Glutamatergic neuron (in vitro differentiated cells): ENCODE measurements around the gene RRBP1. TPM values are rescaled to one million over a fixed set of nuclear protein-coding genes. Genes with fewer than 3 reads are reported as not detected.

Experiments used
- DNase-seq: peaks from one replicate; pipeline ENCODE4 v3.0.0; 2022
- H3K27ac Mint-ChIP-seq: one replicate; pipeline ENCODE4 v1.8.0; 2020; ENCODE audit warnings: mild to moderate bottlenecking, mixed read lengths, inconsistent platforms; ENCODE audit not compliant: unreplicated experiment
- H3K27me3 Mint-ChIP-seq: one replicate; pipeline ENCODE4 v1.8.0; 2020; ENCODE audit warnings: mild to moderate bottlenecking, moderate library complexity, mixed read lengths, inconsistent platforms; ENCODE audit not compliant: unreplicated experiment
- H3K36me3 Mint-ChIP-seq: one replicate; pipeline ENCODE4 v1.8.0; 2020; ENCODE audit warnings: mild to moderate bottlenecking, mixed read lengths, inconsistent platforms; ENCODE audit not compliant: unreplicated experiment
- H3K4me1 Mint-ChIP-seq: one replicate; pipeline ENCODE4 v1.8.0; 2020; ENCODE audit warnings: mild to moderate bottlenecking, low read depth, mixed read lengths, inconsistent platforms; ENCODE audit not compliant: unreplicated experiment
- H3K4me3 Mint-ChIP-seq: one replicate; pipeline ENCODE4 v1.8.0; 2020; ENCODE audit warnings: mild to moderate bottlenecking, mixed read lengths, inconsistent platforms; ENCODE audit not compliant: unreplicated experiment
- H3K9me3 Mint-ChIP-seq: one replicate; pipeline ENCODE4 v1.8.0; 2020; ENCODE audit warnings: mild to moderate bottlenecking, moderate library complexity, mixed read lengths, inconsistent platforms; ENCODE audit not compliant: unreplicated experiment
- CTCF ChIP-seq: fragments of 200-600 bp; sonication (generic); IDR thresholded peaks from one replicate; pipeline ENCODE4 v1.5.0; 2021; ENCODE audit not compliant: partially characterized antibody, unreplicated experiment
- total RNA-seq: library from RNA; stranded (reverse); fragmentation: NEBNext Ultra II Directional; extraction: Animal tissue kit (Norgen Biotek cat#: 25700); gene quantifications from one replicate; pipeline ENCODE4 v1.2.1, GENCODE V29; 2021; ENCODE audit not compliant: unreplicated experiment

RRBP1 gene
- total RNA-seq, 1 donor from 2014 or later = 63.3 TPM

GRCh38 chr20:17583126-17583525, 98.9 kb downstream of the RRBP1 start:
- H3K4me3 Mint-ChIP-seq = no peak overlapping the region
- no peak for DNase-seq
- no peaks in the 10 kb centered on the region for H3K9me3 Mint-ChIP-seq
- no peak for TF ChIP-seq CTCF
- H3K27me3 Mint-ChIP-seq = peaks cover 3% of the 10 kb centered on the region
- H3K4me1 Mint-ChIP-seq = peaks cover 16% of the 10 kb centered on the region
- H3K27ac Mint-ChIP-seq = no peak overlapping the region
- H3K36me3 Mint-ChIP-seq = no peaks in the 10 kb centered on the region

- no peak overlapping the region for H3K27ac Mint-ChIP-seq
Measured at GRCh38 chr20:17580895-17581294, 101.1 kb downstream of the RRBP1 start.

GRCh38 chr20:17579369-17580039, 102.5 kb downstream of the RRBP1 start:
- Mint-ChIP-seq H3K27ac (no peak overlapping the region), H3K4me1 (peaks cover 13% of the 10 kb centered on the region), H3K4me3 (peak overlapping the region; percentile 4), H3K36me3 (no peaks in the 10 kb centered on the region), H3K27me3 (peaks cover 3% of the 10 kb centered on the region), H3K9me3 (no peaks in the 10 kb centered on the region)
- DNase-seq = no peak
- TF ChIP-seq CTCF = no peak

More at GRCh38 chr20:17580895-17581294, 101.1 kb downstream of the RRBP1 start:
- no peak overlapping the region for H3K4me3 Mint-ChIP-seq
- peaks cover 3% of the 10 kb centered on the region for H3K27me3 Mint-ChIP-seq
- no peaks in the 10 kb centered on the region for H3K36me3 Mint-ChIP-seq
- no peak for DNase-seq
- H3K9me3 Mint-ChIP-seq = no peaks in the 10 kb centered on the region
- H3K4me1 Mint-ChIP-seq = peaks cover 10% of the 10 kb centered on the region
- TF ChIP-seq CTCF = no peak

- Mint-ChIP-seq H3K9me3 (no peaks in the 10 kb centered on the region), H3K4me1 (peaks cover 31% of the 10 kb centered on the region), H3K27me3 (peaks cover 3% of the 10 kb centered on the region), H3K27ac (no peak overlapping the region), H3K4me3 (no peak overlapping the region), H3K36me3 (no peaks in the 10 kb centered on the region)
- no peak for TF ChIP-seq CTCF
- no peak for DNase-seq
Measured at GRCh38 chr20:17576215-17576614, 105.8 kb downstream of the RRBP1 start.

- no peak for TF ChIP-seq CTCF
- peaks cover 3% of the 10 kb centered on the region for H3K27me3 Mint-ChIP-seq
- peaks cover 7% of the 10 kb centered on the region for H3K9me3 Mint-ChIP-seq
- no peaks in the 10 kb centered on the region for H3K36me3 Mint-ChIP-seq
- DNase-seq = no peak
- peaks cover 31% of the 10 kb centered on the region for H3K4me1 Mint-ChIP-seq
- H3K27ac Mint-ChIP-seq = no peak overlapping the region
- peak overlapping the region; percentile 78 for H3K4me3 Mint-ChIP-seq
Measured at GRCh38 chr20:17573463-17573862, 108.6 kb downstream of the RRBP1 start.
